T1000 (cell line): Measurements from ENCODE around the gene UTF1.

Experiments used
- DNase-seq: peaks from one replicate; lab custom pipeline; 2025; ENCODE audit warnings: mixed read lengths; lab: John Stamatoyannopoulos, UW

UTF1 gene

GRCh38 chr10:133230044-133230361 is at the start of gene UTF1:
Gene UTF1 (plus strand): TSS chr10:133230217. CDS start chr10:133230289, 72 bp downstream.
- no peak for DNase-seq

GRCh38 chr10:133180965-133181639 is 48.9 kb upstream of the UTF1 start:
- no peak for DNase-seq

GRCh38 chr10:133182190-133182589 is 47.8 kb upstream of the UTF1 start:
- no peak for DNase-seq

- DNase-seq: no peak
These were observed 47.0 kb upstream of the UTF1 start for GRCh38 chr10:133182791-133183645.

GRCh38 chr10:133183646-133184378 is 46.2 kb upstream of the UTF1 start:
- DNase-seq: no peak

GRCh38 chr10:133184591-133185244 is 45.3 kb upstream of the UTF1 start:
- DNase-seq: no peak

GRCh38 chr10:133185421-133185820 is 44.6 kb upstream of the UTF1 start:
- no peak for DNase-seq

GRCh38 chr10:133185916-133186315 is 44.1 kb upstream of the UTF1 start:
- DNase-seq: no peak

- no peak for DNase-seq
These were observed 43.5 kb upstream of the UTF1 start for GRCh38 chr10:133186416-133187090.

- DNase-seq: no peak
These were observed 42.7 kb upstream of the UTF1 start for GRCh38 chr10:133187091-133187905.

- no peak for DNase-seq
These were observed 41.9 kb upstream of the UTF1 start for GRCh38 chr10:133187906-133188681.

- DNase-seq: no peak
These were observed 40.8 kb upstream of the UTF1 start for GRCh38 chr10:133189256-133189655.

- DNase-seq: no peak
These were observed 40.3 kb upstream of the UTF1 start for GRCh38 chr10:133189726-133190125.

- no peak for DNase-seq
These were observed 39.8 kb upstream of the UTF1 start for GRCh38 chr10:133190225-133190624.

- DNase-seq: no peak
These were observed 38.4 kb upstream of the UTF1 start for GRCh38 chr10:133191651-133192050.

GRCh38 chr10:133194151-133194550 is 35.9 kb upstream of the UTF1 start:
- no peak for DNase-seq

- no peak for DNase-seq
These were observed 34.9 kb upstream of the UTF1 start for GRCh38 chr10:133195096-133195495.

- no peak for DNase-seq
These were observed 34.4 kb upstream of the UTF1 start for GRCh38 chr10:133195611-133196010.

GRCh38 chr10:133196221-133196915 is 33.6 kb upstream of the UTF1 start:
- DNase-seq: no peak
